Breast epithelium (tissue), 4 donors: ENCODE data around the gene PTOV1. TPM values are rescaled to one million over a fixed set of nuclear protein-coding genes. Genes with fewer than 3 reads are reported as not detected.

Source experiments
- DNase-seq, 2 donors: peaks; one replicate each; pipeline ENCODE4 v3.0.0-alpha.2; 2019; ENCODE audit warnings: low spot score in 2 of 2
- H3K27ac ChIP-seq, 2 donors: fragments of 200-600 bp; sonication (generic) in 1 of 2; one replicate each; pipeline ENCODE4 v1.5.1; 2016 to 2019; ENCODE audit warnings: mild to moderate bottlenecking in 1 of 2
- H3K27me3 ChIP-seq, 2 donors: fragments of 200-600 bp; sonication (generic) in 1 of 2; one replicate each; pipeline versions ENCODE4 v1.5.1 to v1.6.0; 2017 to 2019; ENCODE audit warnings: control low read depth in 1 of 2, mild to moderate bottlenecking in 1 of 2
- H3K36me3 ChIP-seq: fragments of 200-600 bp; one replicate; pipeline ENCODE4 v1.5.1; 2019
- H3K4me1 ChIP-seq, 2 donors: fragments of 200-600 bp; sonication (generic); one replicate each; pipeline ENCODE4 v1.5.1; 2016 to 2019; ENCODE audit warnings: control low read depth in 1 of 2
- H3K4me3 ChIP-seq, 3 donors: fragments of 200-600 bp; sonication (generic); 1 replicate in 2 of 3; 2 replicates in 1 of 3; pipeline ENCODE4 v1.5.1; 2016 to 2019; ENCODE audit warnings: mild to moderate bottlenecking in 3 of 3, moderate library complexity in 2 of 3
- H3K9me3 ChIP-seq, 2 donors: fragments of 200-600 bp; sonication (generic) in 1 of 2; one replicate each; pipeline ENCODE4 v1.5.1; 2016 to 2019; ENCODE audit warnings: control low read depth in 1 of 2
- CTCF ChIP-seq, 3 donors: fragments of 450-650 bp; IDR thresholded peaks; one replicate each; pipeline ENCODE4 v1.5.1; 2016 to 2017; ENCODE audit warnings: antibody characterized with exemption in 3 of 3, mild to moderate bottlenecking in 3 of 3, moderate library complexity in 3 of 3
- POLR2A ChIP-seq: fragments of 450-650 bp; IDR thresholded peaks from one replicate; pipeline ENCODE4 v1.6.1; 2016; ENCODE audit warnings: antibody characterized with exemption, mild to moderate bottlenecking, moderate library complexity
- POLR2AphosphoS5 ChIP-seq, 3 donors: sonication (generic); formaldehyde crosslinking; IDR thresholded peaks; one replicate each; pipeline ENCODE4 v1.6.1; 2017; ENCODE audit warnings: antibody characterized with exemption in 3 of 3
- intact Hi-C: fragments of 100-400 bp; cut with DNase I; formaldehyde crosslinking; loops from one replicate; pipeline ENCODE4 v1.15.1; 2023; ENCODE audit warnings: low total_unique reads
- total RNA-seq, 3 donors: library from RNA; depleted of rRNA; stranded (reverse); fragments of >200 nt; gene quantifications; one replicate each; pipeline ENCODE4 v1.1.0, GENCODE V29; 2016

Gene PTOV1
- total RNA-seq, 3 donors from 2014 or later, result 45.1 to 95.0 (median 90.3) TPM

GRCh38 chr19:49803529-49803856 is 47.5 kb upstream of the PTOV1 start:
- Histone ChIP-seq H3K27ac (peak overlapping the region in 1 of 2 donors; percentile 25), H3K36me3 (no peaks in the 10 kb centered on the region)
- intact Hi-C loops, result no loop called here

DNA sequence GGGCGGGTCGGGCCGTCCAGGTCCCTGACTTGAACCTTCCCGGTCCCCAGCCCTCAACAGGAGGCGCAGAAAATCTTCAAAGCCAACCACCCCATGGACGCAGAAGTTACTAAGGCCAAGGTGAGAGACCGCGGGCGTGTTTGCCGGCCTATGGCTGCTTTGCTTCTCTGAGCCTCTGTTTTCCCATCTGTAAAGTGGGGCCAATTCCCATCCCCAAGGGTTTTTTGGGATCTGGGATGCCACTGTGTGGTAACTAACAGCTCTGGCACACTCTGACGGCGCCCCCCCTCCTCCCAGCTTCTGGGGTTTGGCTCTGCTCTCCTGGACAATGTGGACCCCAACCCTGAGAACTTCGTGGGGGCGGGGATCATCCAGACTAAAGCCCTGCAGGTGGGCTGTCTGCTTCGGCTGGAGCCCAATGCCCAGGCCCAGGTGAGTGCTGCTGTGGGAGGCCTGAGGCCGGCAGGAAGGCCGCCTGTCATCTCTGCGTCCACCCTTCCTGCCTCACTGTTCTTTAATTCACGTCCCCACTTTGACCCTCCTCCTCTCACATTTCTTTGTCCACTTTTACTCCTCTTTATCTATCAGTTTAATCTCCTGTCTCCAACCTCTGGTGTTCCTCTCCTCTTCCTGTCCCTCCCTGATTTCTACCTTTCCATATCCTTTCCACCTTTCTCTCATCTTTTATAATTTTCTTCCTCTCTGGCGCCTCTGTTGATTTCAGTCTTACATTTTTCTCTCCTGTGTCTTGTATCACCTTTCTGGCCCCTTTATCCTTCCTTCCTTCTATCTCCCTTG is 44.9 kb upstream of the PTOV1 start:
- peaks cover 7% of the 10 kb centered on the region in 2 donors for H3K4me1 ChIP-seq
- no peak overlapping the region for H3K4me3 ChIP-seq
- no peaks in the 10 kb centered on the region for H3K36me3 ChIP-seq
- no peak overlapping the region for H3K27ac ChIP-seq
- TF ChIP-seq POLR2A (no peak), POLR2AphosphoS5 (IDR thresholded peaks at IDR 0.05) (no peak), CTCF (IDR thresholded peaks at IDR 0.05) (no peak)
- no peaks in the 10 kb centered on the region for H3K27me3 ChIP-seq
- H3K9me3 ChIP-seq, result no peaks in the 10 kb centered on the region
- no peak for DNase-seq
- intact Hi-C loops, result no loop called here

More at GRCh38 chr19:49803529-49803856, 47.5 kb upstream of the PTOV1 start:
- H3K4me3 ChIP-seq, result no peak overlapping the region
- no peaks in the 10 kb centered on the region for H3K27me3 ChIP-seq
- TF ChIP-seq POLR2A (no peak), CTCF (IDR thresholded peaks at IDR 0.05) (no peak), POLR2AphosphoS5 (IDR thresholded peaks at IDR 0.05) (no peak)
- no peaks in the 10 kb centered on the region for H3K9me3 ChIP-seq
- no peak for DNase-seq
- H3K4me1 ChIP-seq, result peaks cover 0 to 3% of the 10 kb centered on the region in 2 donors

DNA sequence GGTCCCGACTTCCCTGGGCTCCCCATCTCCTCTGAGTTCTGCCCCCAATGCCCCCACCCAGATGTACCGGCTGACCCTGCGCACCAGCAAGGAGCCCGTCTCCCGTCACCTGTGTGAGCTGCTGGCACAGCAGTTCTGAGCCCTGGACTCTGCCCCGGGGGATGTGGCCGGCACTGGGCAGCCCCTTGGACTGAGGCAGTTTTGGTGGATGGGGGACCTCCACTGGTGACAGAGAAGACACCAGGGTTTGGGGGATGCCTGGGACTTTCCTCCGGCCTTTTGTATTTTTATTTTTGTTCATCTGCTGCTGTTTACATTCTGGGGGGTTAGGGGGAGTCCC is 44.4 kb upstream of the PTOV1 start:
- Histone ChIP-seq H3K27ac (no peak overlapping the region), H3K36me3 (no peaks in the 10 kb centered on the region)
- intact Hi-C loops, result no loop called here

DNA sequence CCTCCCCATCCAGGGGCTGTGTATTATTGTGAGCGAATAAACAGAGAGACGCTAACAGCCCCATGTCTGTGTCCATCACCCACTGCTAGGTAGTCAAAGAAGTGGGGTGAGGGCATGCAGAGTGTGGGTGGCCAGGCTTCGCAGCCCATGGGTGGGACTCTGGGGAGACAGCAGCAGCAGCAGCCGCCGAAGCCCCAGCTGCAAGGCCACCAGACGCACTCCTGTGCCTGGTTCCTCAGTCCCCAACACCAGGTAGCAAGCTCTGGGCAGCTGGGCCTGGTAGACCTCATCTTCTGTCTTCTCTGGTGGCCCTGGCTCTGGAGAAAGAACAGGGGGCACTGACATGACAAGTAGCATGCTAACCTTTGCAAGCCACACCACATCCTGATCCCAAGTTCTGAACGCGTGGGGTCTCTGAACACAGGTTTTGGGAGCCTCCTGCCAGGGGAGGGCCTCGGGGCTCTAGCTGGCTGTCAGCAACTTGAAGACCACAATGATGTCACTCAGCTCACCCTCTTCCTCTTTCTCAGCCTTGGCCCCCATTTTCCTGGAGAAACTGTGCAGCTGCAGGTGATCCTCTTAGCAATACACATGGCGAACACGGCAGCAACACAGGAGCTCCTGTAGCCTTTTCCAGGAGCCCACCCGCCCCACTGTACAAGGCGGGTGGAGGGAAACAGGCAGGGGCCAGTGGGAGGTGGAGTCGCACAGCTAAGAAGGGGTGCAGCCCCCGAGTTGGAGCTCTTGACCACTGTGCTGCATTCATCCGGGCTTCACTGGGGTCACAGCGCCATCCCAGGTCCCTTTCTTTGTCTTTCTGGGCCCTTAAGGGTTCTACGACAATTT is 43.7 kb upstream of the PTOV1 start:
- Histone ChIP-seq H3K9me3 (no peaks in the 10 kb centered on the region), H3K4me3 (no peak overlapping the region), H3K27me3 (no peaks in the 10 kb centered on the region), H3K4me1 (peaks cover 7 to 10% of the 10 kb centered on the region in 2 donors), H3K27ac (peak overlapping the region in 1 of 2 donors; percentile 32), H3K36me3 (no peaks in the 10 kb centered on the region)
- intact Hi-C loops, result no loop called here
- DNase-seq, result no peak
- no peak for TF ChIP-seq POLR2AphosphoS5 (IDR thresholded peaks at IDR 0.05)
- TF ChIP-seq CTCF (IDR thresholded peaks at IDR 0.05), result no peak
- no peak for TF ChIP-seq POLR2A

More for the DNA sequence above, 44.4 kb upstream of the PTOV1 start:
- Histone ChIP-seq H3K4me1 (peaks cover 7% of the 10 kb centered on the region in 2 donors), H3K27me3 (no peaks in the 10 kb centered on the region), H3K4me3 (no peak overlapping the region), H3K9me3 (no peaks in the 10 kb centered on the region)
- TF ChIP-seq CTCF (IDR thresholded peaks at IDR 0.05) (no peak), POLR2A (no peak), POLR2AphosphoS5 (IDR thresholded peaks at IDR 0.05) (no peak)
- DNase-seq, result no peak
